ENCODE measurements around the gene HTT.

- no peak for TF ChIP-seq CTCF (IDR thresholded peaks at IDR 0.05)
- TF ChIP-seq JUN (IDR thresholded peaks at IDR 0.05) = no peak
- TF ChIP-seq RFX5 (IDR thresholded peaks at IDR 0.05) = no peak
- TF ChIP-seq, protein P1, sequence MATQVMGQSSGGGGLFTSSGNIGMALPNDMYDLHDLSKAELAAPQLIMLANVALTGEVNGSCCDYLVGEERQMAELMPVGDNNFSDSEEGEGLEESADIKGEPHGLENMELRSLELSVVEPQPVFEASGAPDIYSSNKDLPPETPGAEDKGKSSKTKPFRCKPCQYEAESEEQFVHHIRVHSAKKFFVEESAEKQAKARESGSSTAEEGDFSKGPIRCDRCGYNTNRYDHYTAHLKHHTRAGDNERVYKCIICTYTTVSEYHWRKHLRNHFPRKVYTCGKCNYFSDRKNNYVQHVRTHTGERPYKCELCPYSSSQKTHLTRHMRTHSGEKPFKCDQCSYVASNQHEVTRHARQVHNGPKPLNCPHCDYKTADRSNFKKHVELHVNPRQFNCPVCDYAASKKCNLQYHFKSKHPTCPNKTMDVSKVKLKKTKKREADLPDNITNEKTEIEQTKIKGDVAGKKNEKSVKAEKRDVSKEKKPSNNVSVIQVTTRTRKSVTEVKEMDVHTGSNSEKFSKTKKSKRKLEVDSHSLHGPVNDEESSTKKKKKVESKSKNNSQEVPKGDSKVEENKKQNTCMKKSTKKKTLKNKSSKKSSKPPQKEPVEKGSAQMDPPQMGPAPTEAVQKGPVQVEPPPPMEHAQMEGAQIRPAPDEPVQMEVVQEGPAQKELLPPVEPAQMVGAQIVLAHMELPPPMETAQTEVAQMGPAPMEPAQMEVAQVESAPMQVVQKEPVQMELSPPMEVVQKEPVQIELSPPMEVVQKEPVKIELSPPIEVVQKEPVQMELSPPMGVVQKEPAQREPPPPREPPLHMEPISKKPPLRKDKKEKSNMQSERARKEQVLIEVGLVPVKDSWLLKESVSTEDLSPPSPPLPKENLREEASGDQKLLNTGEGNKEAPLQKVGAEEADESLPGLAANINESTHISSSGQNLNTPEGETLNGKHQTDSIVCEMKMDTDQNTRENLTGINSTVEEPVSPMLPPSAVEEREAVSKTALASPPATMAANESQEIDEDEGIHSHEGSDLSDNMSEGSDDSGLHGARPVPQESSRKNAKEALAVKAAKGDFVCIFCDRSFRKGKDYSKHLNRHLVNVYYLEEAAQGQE (IDR thresholded peaks at IDR 0.05) = no peak
- TF ChIP-seq POLR2A (IDR thresholded peaks at IDR 0.05; ENCODE audit: low read length) = no peak
- TF ChIP-seq CHD4 (IDR thresholded peaks at IDR 0.05; ENCODE audit: borderline replicate concordance) = no peak
- TF ChIP-seq CBX8 (IDR thresholded peaks at IDR 0.05) = no peak
- no peak for TF ChIP-seq GATA3 (IDR thresholded peaks at IDR 0.05; ENCODE audit: borderline replicate concordance)
- no peak for TF ChIP-seq KDM5A (IDR thresholded peaks at IDR 0.05)
- no peak for TF ChIP-seq NFE2L2 (conservative IDR thresholded peaks at IDR 0.05; ENCODE audit: low read length)
- TF ChIP-seq TP53 (CRISPR knock-in tag; IDR thresholded peaks at IDR 0.05) = no peak
- TF ChIP-seq RAD21 (conservative IDR thresholded peaks at IDR 0.05 in 1 of 2, IDR thresholded peaks at IDR 0.05 in 1 of 2) = no peak
- no peak for TF ChIP-seq SMC3 (IDR thresholded peaks at IDR 0.05)
- TF ChIP-seq RARB (CRISPR knock-in tag; IDR thresholded peaks at IDR 0.05) = no peak
Observed at GRCh38 chr4:3123181-3123671, 48.7 kb downstream of the HTT start.
